H9 (cell line): ENCODE results near the gene RBSN. TPM values are rescaled to one million over a fixed set of nuclear protein-coding genes. Genes with fewer than 3 reads are reported as not detected.

Source experiments
- DNase-seq: peaks from one replicate; pipeline ENCODE4 v3.0.0-alpha.2; 2017
- H2AFZ ChIP-seq: one replicate; pipeline ENCODE4 v1.6.1; 2013; ENCODE audit warnings: mild to moderate bottlenecking, low read length, control low read depth, moderate library complexity
- H2AK5ac ChIP-seq: 2 replicates; pipeline ENCODE4 v1.6.1; 2013; ENCODE audit warnings: low read length, control low read depth, mixed read lengths; ENCODE audit not compliant: insufficient read length
- H2BK120ac ChIP-seq: one replicate; pipeline ENCODE4 v1.6.1; 2013; ENCODE audit warnings: low read depth, mild to moderate bottlenecking, low read length, control low read depth, inconsistent platforms; ENCODE audit not compliant: poor library complexity, severe bottlenecking
- H2BK12ac ChIP-seq: 2 replicates; pipeline ENCODE4 v1.6.1; 2013; ENCODE audit warnings: low read length, control low read depth, mixed read lengths, low read depth; ENCODE audit not compliant: insufficient read length
- H2BK15ac ChIP-seq: 2 replicates; pipeline ENCODE4 v1.6.1; 2013; ENCODE audit warnings: low read depth, low read length, control low read depth
- H2BK20ac ChIP-seq: one replicate; pipeline ENCODE4 v1.6.1; 2013; ENCODE audit warnings: low read depth, mild to moderate bottlenecking, low read length, control low read depth, inconsistent platforms; ENCODE audit not compliant: poor library complexity, severe bottlenecking
- H2BK5ac ChIP-seq: 2 replicates; pipeline ENCODE4 v1.6.1; 2013; ENCODE audit warnings: low read length, control low read depth, mixed read lengths; ENCODE audit not compliant: insufficient read length
- H3K14ac ChIP-seq: 2 replicates; pipeline ENCODE4 v1.6.1; 2013; ENCODE audit warnings: low read length, control low read depth; ENCODE audit not compliant: insufficient read depth
- H3K18ac ChIP-seq: 2 replicates; pipeline ENCODE4 v1.6.1; 2013; ENCODE audit warnings: low read depth, mild to moderate bottlenecking, mixed read lengths, low read length, control low read depth; ENCODE audit not compliant: insufficient read length
- H3K23ac ChIP-seq: 2 replicates; pipeline ENCODE4 v1.6.1; 2013; ENCODE audit warnings: low read length, control low read depth, mixed read lengths, low read depth; ENCODE audit not compliant: insufficient read length
- H3K23me2 ChIP-seq: 2 replicates; pipeline ENCODE4 v1.6.1; 2013; ENCODE audit warnings: low read depth, mild to moderate bottlenecking, mixed read lengths, low read length, control low read depth; ENCODE audit not compliant: insufficient read length, poor library complexity, severe bottlenecking
- H3K27ac ChIP-seq: 2 replicates; pipeline ENCODE4 v1.5.1; 2013; ENCODE audit warnings: low read length, control low read depth, mixed read lengths, low read depth; ENCODE audit not compliant: insufficient read length
- H3K27me3 ChIP-seq: 2 replicates; pipeline ENCODE4 v1.6.1; 2013; ENCODE audit warnings: low read length, control low read depth, inconsistent platforms; ENCODE audit not compliant: insufficient read depth
- H3K4ac ChIP-seq: 2 replicates; pipeline ENCODE4 v1.6.1; 2013; ENCODE audit warnings: low read depth, mild to moderate bottlenecking, control low read depth, inconsistent platforms, low read length, moderate library complexity
- H3K4me1 ChIP-seq: 2 replicates; pipeline ENCODE4 v1.6.1; 2013; ENCODE audit warnings: low read length, control low read depth, inconsistent platforms; ENCODE audit not compliant: insufficient read depth
- H3K4me2 ChIP-seq: 2 replicates; pipeline ENCODE4 v1.6.1; 2013; ENCODE audit warnings: low read length, control low read depth, mixed read lengths; ENCODE audit not compliant: insufficient read length, insufficient read depth
- H3K56ac ChIP-seq: 2 replicates; pipeline ENCODE4 v1.6.1; 2013; ENCODE audit warnings: low read depth, mild to moderate bottlenecking, mixed read lengths, low read length, control low read depth; ENCODE audit not compliant: insufficient read length
- H3K79me1 ChIP-seq: 2 replicates; pipeline ENCODE4 v1.6.1; 2013; ENCODE audit warnings: low read depth, mild to moderate bottlenecking, moderate library complexity, low read length, control low read depth, inconsistent platforms; ENCODE audit not compliant: insufficient read depth, poor library complexity, severe bottlenecking
- H3K79me2 ChIP-seq: 2 replicates; pipeline ENCODE4 v1.6.1; 2013; ENCODE audit warnings: low read length, control low read depth, inconsistent platforms; ENCODE audit not compliant: insufficient read depth
- H3K9ac ChIP-seq: 2 replicates; pipeline ENCODE4 v1.6.1; 2013; ENCODE audit warnings: low read length, control low read depth, mixed read lengths; ENCODE audit not compliant: insufficient read length; ENCODE audit errors: extremely low read depth
- H3K9me3 ChIP-seq: one replicate; pipeline ENCODE4 v1.6.1; 2013; ENCODE audit warnings: low read depth, low read length, inconsistent platforms; ENCODE audit not compliant: control insufficient read depth
- H3T11ph ChIP-seq: one replicate; pipeline ENCODE4 v1.6.1; 2013; ENCODE audit warnings: mild to moderate bottlenecking, low read length, control low read depth, inconsistent platforms
- H4K20me1 ChIP-seq: one replicate; pipeline ENCODE4 v1.6.1; 2013; ENCODE audit not compliant: control insufficient read depth, insufficient read length, insufficient read depth
- H4K5ac ChIP-seq: 2 replicates; pipeline ENCODE4 v1.6.1; 2013; ENCODE audit warnings: low read depth, mild to moderate bottlenecking, mixed read lengths, low read length, control low read depth; ENCODE audit not compliant: insufficient read length
- H4K8ac ChIP-seq: replicated peaks from 2 replicates; pipeline ENCODE4 v1.6.1; 2013; ENCODE audit warnings: low read length, control low read depth, mixed read lengths, low read depth; ENCODE audit not compliant: insufficient read length
- H4K91ac ChIP-seq: 2 replicates; pipeline ENCODE4 v1.6.1; 2013; ENCODE audit warnings: low read depth, mild to moderate bottlenecking, moderate library complexity, mixed read lengths, low read length, control low read depth; ENCODE audit not compliant: insufficient read length
- H3K27ac Mint-ChIP-seq, 3 experiments: 2 replicates in 2 of 3; 3 replicates in 1 of 3; pipeline ENCODE4 v1.8.0; 2020 to 2021; ENCODE audit warnings: mixed read lengths in 3 of 3, mild to moderate bottlenecking in 1 of 3, moderate library complexity in 1 of 3
- H3K27me3 Mint-ChIP-seq: 2 replicates; pipeline ENCODE4 v1.8.0; 2021; ENCODE audit warnings: low read depth, mild to moderate bottlenecking, moderate library complexity, mixed read lengths
- H3K36me3 Mint-ChIP-seq, 3 experiments: 2 replicates in 2 of 3; 3 replicates in 1 of 3; pipeline ENCODE4 v1.8.0; 2020 to 2021; ENCODE audit warnings: low read depth in 3 of 3, mixed read lengths in 3 of 3; ENCODE audit not compliant: insufficient read depth in 1 of 3
- H3K4me1 Mint-ChIP-seq, 2 experiments: 2 replicates each; pipeline ENCODE4 v1.8.0; 2020; ENCODE audit warnings: mixed read lengths in 2 of 2
- H3K4me3 Mint-ChIP-seq, 2 experiments: 2 replicates in 1 of 2; 3 replicates in 1 of 2; pipeline ENCODE4 v1.8.0; 2020 to 2021; ENCODE audit warnings: mild to moderate bottlenecking in 2 of 2, mixed read lengths in 2 of 2, moderate library complexity in 1 of 2
- H3K9me3 Mint-ChIP-seq, 2 experiments: 2 replicates in 1 of 2; 3 replicates in 1 of 2; pipeline ENCODE4 v1.8.0; 2020; ENCODE audit warnings: mild to moderate bottlenecking in 2 of 2, mixed read lengths in 2 of 2, moderate library complexity in 1 of 2
- CTCF ChIP-seq: fragments of 200-600 bp; sonication (generic); conservative IDR thresholded peaks from 3 replicates; pipeline ENCODE4 v1.8.0; 2021; ENCODE audit warnings: antibody characterized with exemption, mild to moderate bottlenecking
- WGBS: extraction: QIAGEN DNeasy Blood & Tissue Kit; methylation state at CpG from one replicate; pipeline ENCODE4 v1.1.7; 2013; ENCODE audit warnings: missing lambda C conversion rate, low lambda C conversion rate, mixed read lengths; ENCODE audit not compliant: insufficient read length; ENCODE audit errors: extremely low coverage; 5-methylcytosine and 5-hydroxymethylcytosine counted together
- total RNA-seq: library from RNA; stranded (reverse); gene quantifications from 2 replicates; pipeline ENCODE4 v1.2.1, GENCODE V29; 2021

The RBSN gene
- total RNA-seq, 1 experiment from 2014 or later: 16.0 TPM

GRCh38 chr3:15042936-15043335, 56.0 kb downstream of the RBSN start:
- no peak overlapping the region for H4K8ac ChIP-seq
- no peaks in the 10 kb centered on the region for H3K79me2 ChIP-seq
- H4K5ac ChIP-seq: no peak overlapping the region
- no peak overlapping the region for H2BK20ac ChIP-seq
- H3K79me1 ChIP-seq: no peaks in the 10 kb centered on the region
- no peak for TF ChIP-seq CTCF
- H3T11ph ChIP-seq: no peak overlapping the region
- no peak overlapping the region for H2AK5ac ChIP-seq
- H2BK5ac ChIP-seq: no peak overlapping the region
- H3K56ac ChIP-seq: no peak overlapping the region
- H3K27ac ChIP-seq: no peak overlapping the region
- H3K9me3 ChIP-seq: no peaks in the 10 kb centered on the region
- no peaks in the 10 kb centered on the region for H3K27me3 ChIP-seq
- Mint-ChIP-seq H3K9me3 (no peaks in the 10 kb centered on the region), H3K36me3 (peaks cover 42 to 96% (median 85%) of the 10 kb centered on the region in 3 experiments; a peak in 6 of 7 replicates), H3K27ac (no peak overlapping the region; a peak in 1 of 7 replicates), H3K27me3 (no peaks in the 10 kb centered on the region), H3K4me1 (no peaks in the 10 kb centered on the region), H3K4me3 (no peak overlapping the region)
- no peaks in the 10 kb centered on the region for H3K23me2 ChIP-seq
- H3K14ac ChIP-seq: no peak overlapping the region
- H2BK15ac ChIP-seq: no peak overlapping the region
- no peak overlapping the region for H2BK12ac ChIP-seq
- DNase-seq: no peak
- H3K9ac ChIP-seq: no peak overlapping the region
- H3K4me2 ChIP-seq: no peak overlapping the region
- no peak overlapping the region for H3K4ac ChIP-seq
- no peak overlapping the region for H4K91ac ChIP-seq
- no peak overlapping the region for H2BK120ac ChIP-seq
- H4K20me1 ChIP-seq: no peaks in the 10 kb centered on the region
- H3K23ac ChIP-seq: no peak overlapping the region
- no peaks in the 10 kb centered on the region for H3K4me1 ChIP-seq
- no CpG with 5 or more reads among the region's 3 CpGs for WGBS
- no peak overlapping the region for H3K18ac ChIP-seq
- no peak overlapping the region for H2AFZ ChIP-seq
